T47D (cell line): ENCODE results near the gene AGRN.

Experiments
- DNase-seq, 2 experiments: peaks; one replicate each; pipeline versions ENCODE4 v3.0.0 to v3.0.0-alpha.2; 2011 to 2012; ENCODE audit warnings: low read depth in 1 of 2, low spot score in 1 of 2
- JUND ChIP-seq: IDR thresholded peaks from 2 replicates; pipeline ENCODE4 v1.6.1; 2012; ENCODE audit warnings: low read depth
- in situ Hi-C: cut with HindIII; loops from 2 replicates; pipeline ENCODE4 v1.10.0; 2016; ENCODE audit warnings: low sequenced_read_pairs, low pct_unique_long_range_greater_than_20kb

The AGRN gene

GRCh38 chr1:1043921-1044320 lies 24.0 kb downstream of the AGRN start:
- no peak for TF ChIP-seq JUND
- DNase-seq, result no peak

DNA sequence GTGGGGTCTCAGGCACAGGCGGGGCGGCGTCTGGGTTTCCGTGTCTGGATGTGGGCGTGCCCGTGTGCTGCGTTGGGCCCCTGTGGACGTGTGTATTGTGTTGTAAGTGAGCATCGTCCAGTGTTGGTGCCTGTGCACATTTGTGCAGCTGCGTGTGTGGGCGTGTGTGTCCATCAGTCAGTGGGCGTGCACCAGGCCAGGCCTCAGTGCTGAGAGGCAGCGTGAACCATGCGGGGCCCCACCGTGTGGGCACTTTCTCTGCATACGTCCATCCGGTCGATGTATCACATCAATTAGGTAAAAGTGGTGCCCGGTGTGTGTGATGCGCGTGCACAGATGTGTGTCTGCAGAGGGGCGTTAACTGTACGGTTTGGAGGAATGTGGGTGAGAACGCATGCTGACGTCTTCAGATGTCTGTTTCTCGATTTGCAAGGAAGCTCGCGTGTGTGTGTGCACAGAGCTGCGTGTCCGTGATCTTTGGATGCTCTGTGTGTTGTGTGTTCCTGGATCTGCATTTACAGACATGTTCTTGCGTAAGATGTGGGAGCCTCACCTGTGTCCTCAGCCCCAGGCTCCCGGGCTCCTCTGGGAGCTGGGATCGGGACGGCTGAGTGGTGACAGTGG lies 24.6 kb downstream of the AGRN start:
- in situ Hi-C loops, result no loop called here
- DNase-seq, result no peak
- no peak for TF ChIP-seq JUND

More at GRCh38 chr1:1043921-1044320, 24.0 kb downstream of the AGRN start:
- in situ Hi-C loops, result no loop called here

DNA sequence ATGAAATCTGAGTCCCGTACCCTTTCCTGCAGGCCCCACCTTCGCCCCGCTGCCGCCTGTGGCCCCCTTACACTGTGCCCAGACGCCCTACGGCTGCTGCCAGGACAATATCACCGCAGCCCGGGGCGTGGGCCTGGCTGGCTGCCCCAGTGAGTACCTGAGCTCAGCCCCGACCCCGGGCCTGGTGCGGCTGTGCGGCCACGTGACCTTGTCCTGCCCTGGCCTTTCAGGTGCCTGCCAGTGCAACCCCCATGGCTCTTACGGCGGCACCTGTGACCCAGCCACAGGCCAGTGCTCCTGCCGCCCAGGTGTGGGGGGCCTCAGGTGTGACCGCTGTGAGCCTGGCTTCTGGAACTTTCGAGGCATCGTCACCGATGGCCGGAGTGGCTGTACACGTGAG lies 25.2 kb downstream of the AGRN start:
- DNase-seq, result no peak
- in situ Hi-C loops, result no loop called here
- no peak for TF ChIP-seq JUND

GRCh38 chr1:1046243-1046642 lies 26.3 kb downstream of the AGRN start:
- no peak for DNase-seq
- TF ChIP-seq JUND, result no peak
- in situ Hi-C loops, result no loop called here

- no peak for DNase-seq
- in situ Hi-C loops, result no loop called here
- TF ChIP-seq JUND, result no peak
These were observed 26.8 kb downstream of the AGRN start for GRCh38 chr1:1046767-1047166.

- no peak for TF ChIP-seq JUND
- in situ Hi-C loops, result no loop called here
- no peak for DNase-seq
These were observed 27.5 kb downstream of the AGRN start for GRCh38 chr1:1047407-1047806.

- in situ Hi-C loops, result no loop called here
- TF ChIP-seq JUND, result no peak
These were observed 28.0 kb downstream of the AGRN start for GRCh38 chr1:1047963-1048362.

GRCh38 chr1:1048765-1049164 lies 28.8 kb downstream of the AGRN start:
- TF ChIP-seq JUND, result no peak
- in situ Hi-C loops, result no loop called here

More at GRCh38 chr1:1047963-1048362, 28.0 kb downstream of the AGRN start:
- DNase-seq, result no peak

DNA sequence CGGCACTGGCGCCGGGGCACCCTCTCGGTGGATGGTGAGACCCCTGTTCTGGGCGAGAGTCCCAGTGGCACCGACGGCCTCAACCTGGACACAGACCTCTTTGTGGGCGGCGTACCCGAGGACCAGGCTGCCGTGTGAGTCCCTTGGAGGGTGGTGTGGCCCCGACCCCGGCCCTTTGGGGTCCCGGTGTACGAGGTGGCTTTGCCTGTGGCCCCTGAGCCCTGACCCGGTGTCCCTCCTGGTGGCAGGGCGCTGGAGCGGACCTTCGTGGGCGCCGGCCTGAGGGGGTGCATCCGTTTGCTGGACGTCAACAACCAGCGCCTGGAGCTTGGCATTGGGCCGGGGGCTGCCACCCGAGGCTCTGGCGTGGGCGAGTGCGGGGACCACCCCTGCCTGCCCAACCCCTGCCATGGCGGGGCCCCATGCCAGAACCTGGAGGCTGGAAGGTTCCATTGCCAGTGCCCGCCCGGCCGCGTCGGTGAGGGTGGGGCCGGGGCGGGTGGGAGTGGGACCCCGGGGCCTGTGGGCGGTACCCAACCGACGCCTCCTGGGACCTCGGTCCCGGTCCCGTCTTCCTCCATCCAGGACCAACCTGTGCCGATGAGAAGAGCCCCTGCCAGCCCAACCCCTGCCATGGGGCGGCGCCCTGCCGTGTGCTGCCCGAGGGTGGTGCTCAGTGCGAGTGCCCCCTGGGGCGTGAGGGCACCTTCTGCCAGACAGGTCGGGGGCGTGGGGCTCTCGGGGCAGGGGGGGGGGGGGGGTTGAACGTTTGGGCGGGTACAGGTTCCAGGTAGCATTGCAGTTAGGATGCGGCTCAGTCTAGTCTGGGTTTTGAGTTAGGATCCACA lies 29.6 kb downstream of the AGRN start:
- no peak for DNase-seq
- in situ Hi-C loops, result no loop called here
- TF ChIP-seq JUND, result no peak

More at GRCh38 chr1:1048765-1049164, 28.8 kb downstream of the AGRN start:
- DNase-seq, result no peak

DNA sequence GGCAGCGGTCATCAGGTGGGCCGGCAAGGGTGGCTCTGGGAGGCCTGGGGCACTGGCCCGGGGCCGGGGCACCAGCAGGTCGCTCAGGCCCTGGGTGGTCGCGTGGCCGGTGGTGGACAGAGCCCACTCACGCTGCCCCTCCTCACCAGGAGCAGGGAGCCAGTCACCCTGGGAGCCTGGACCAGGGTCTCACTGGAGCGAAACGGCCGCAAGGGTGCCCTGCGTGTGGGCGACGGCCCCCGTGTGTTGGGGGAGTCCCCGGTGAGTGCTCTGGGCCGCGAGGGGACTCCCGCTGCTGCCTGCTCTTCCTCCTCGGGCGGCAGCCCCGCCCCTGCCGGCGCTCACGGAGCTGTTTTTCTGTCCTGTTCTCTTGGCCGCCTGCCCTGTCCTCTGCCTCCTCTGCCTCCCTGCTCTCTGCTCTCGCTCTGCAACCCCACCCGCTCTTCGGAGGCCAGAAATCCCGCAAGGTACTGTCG lies 30.7 kb downstream of the AGRN start:
- TF ChIP-seq JUND, result no peak
- in situ Hi-C loops, result no loop called here
- DNase-seq, result no peak

DNA sequence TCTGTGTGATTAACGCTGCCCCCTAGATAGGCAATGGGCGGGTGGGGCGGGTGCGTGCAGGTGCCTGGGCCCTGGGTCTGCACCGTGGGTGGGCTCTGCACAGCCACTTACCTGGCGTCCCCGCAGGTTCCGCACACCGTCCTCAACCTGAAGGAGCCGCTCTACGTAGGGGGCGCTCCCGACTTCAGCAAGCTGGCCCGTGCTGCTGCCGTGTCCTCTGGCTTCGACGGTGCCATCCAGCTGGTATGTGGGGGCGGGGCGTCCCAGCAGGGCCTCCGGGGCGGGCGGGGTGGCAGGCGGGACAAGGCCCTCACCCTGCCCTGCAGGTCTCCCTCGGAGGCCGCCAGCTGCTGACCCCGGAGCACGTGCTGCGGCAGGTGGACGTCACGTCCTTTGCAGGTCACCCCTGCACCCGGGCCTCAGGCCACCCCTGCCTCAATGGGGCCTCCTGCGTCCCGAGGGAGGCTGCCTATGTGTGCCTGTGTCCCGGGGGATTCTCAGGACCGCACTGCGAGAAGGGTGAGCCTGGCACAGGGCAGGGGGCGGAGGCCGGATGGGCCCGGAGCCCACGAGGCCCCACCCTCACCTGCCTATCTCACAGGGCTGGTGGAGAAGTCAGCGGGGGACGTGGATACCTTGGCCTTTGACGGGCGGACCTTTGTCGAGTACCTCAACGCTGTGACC lies 31.3 kb downstream of the AGRN start:
- no peak for TF ChIP-seq JUND
- in situ Hi-C loops, result no loop called here
- DNase-seq, result no peak

GRCh38 chr1:1052003-1052840 lies 32.3 kb downstream of the AGRN start:
- TF ChIP-seq JUND, result no peak
- in situ Hi-C loops, result no loop called here
- no peak for DNase-seq
